GM13976 (cell line): ENCODE measurements around the gene SLC30A1.

ENCODE experiments used
- DNase-seq: peaks from one replicate; pipeline ENCODE4 v3.0.0; 2012; ENCODE audit warnings: low spot score
- in situ Hi-C: fragments of 300-500 bp; cut with MboI; formaldehyde crosslinking; loops from one replicate; pipeline ENCODE4 v1.12.0; 2022; ENCODE audit warnings: low sequenced_read_pairs, mixed read lengths, inconsistent platforms; ENCODE audit not compliant: unreplicated experiment
- TF ChIP-seq, protein P1 (sequence below): IDR thresholded peaks from 2 replicates; pipeline ENCODE4 v1.5.1; 2012; ENCODE audit warnings: borderline replicate concordance, mild to moderate bottlenecking; ENCODE audit not compliant: insufficient read depth; ENCODE audit errors: extremely low read depth, missing control alignments, control extremely low read depth

SLC30A1 gene

DNA sequence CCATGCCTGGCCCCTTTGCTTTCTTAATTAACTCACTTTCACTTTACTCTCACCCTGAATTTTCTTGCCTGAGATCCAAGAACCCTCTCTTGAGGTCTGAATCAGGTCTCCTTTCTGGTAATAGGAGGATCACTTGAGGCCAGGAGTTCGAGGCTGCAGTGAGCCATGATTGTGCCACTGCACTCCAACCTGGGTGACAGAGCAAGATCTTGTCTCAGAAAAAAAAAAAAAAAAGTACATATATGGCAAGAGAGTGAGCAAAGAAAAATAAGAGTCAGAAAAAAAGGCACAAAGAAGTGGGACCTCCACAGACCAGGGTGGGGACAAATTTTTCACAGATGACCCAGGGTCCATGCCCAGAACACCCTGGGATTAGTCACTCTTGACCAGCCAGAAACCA is 52.9 kb downstream of the SLC30A1 start:
- no peak for DNase-seq
- in situ Hi-C loops = no loop called here
- TF ChIP-seq, protein P1, sequence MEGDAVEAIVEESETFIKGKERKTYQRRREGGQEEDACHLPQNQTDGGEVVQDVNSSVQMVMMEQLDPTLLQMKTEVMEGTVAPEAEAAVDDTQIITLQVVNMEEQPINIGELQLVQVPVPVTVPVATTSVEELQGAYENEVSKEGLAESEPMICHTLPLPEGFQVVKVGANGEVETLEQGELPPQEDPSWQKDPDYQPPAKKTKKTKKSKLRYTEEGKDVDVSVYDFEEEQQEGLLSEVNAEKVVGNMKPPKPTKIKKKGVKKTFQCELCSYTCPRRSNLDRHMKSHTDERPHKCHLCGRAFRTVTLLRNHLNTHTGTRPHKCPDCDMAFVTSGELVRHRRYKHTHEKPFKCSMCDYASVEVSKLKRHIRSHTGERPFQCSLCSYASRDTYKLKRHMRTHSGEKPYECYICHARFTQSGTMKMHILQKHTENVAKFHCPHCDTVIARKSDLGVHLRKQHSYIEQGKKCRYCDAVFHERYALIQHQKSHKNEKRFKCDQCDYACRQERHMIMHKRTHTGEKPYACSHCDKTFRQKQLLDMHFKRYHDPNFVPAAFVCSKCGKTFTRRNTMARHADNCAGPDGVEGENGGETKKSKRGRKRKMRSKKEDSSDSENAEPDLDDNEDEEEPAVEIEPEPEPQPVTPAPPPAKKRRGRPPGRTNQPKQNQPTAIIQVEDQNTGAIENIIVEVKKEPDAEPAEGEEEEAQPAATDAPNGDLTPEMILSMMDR = no peak

DNA sequence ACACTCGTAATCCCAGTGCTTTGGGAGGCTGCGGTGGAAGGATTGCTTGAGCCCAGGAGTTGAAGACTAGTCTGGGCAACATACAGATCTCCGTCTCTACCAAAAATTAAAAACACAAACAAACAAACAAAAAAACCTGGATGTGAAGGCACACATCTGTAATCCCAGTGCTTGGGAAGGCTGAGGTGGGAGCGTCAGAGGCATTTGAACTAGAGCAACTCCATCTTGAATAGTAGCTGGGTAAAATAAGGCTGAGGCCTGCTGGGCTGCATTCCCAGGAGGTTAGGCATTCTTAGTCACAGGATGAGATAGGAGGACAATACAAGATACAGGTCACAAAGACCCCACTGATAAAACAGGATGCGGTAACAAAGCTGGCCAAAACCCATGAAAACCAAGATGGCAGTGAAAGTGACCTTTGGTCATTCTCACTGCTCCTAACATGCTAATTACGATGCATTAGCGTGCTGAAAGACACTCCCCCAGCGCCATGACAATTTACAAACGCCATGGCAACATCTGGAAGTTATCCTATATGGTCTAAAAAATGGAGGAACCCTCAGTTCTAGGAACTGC is 53.8 kb downstream of the SLC30A1 start:
- DNase-seq = no peak
- in situ Hi-C loops = no loop called here
- TF ChIP-seq, protein P1 = no peak

DNA sequence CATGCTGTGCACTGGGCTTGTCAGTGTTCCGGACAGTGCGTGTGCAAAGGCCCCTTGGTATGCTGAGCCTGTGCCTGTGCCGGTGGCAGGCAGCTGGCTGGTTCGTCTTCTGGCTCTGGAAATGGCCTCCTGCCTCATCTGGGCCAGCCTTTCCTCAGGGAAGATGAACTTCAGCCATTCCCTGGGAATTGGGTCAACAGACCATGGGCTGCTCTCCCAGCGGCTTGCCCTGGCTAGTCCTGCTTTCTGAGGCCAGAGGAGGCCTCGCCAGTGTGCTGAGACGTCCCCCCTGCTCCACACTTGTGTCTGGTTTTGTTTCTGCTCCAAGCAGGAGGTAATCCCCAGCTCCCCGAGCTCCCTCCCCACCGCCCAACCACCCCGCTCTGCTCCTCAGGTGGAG is 54.4 kb downstream of the SLC30A1 start:
- DNase-seq = no peak
- TF ChIP-seq, protein P1 = no peak
- in situ Hi-C loops = no loop called here

DNA sequence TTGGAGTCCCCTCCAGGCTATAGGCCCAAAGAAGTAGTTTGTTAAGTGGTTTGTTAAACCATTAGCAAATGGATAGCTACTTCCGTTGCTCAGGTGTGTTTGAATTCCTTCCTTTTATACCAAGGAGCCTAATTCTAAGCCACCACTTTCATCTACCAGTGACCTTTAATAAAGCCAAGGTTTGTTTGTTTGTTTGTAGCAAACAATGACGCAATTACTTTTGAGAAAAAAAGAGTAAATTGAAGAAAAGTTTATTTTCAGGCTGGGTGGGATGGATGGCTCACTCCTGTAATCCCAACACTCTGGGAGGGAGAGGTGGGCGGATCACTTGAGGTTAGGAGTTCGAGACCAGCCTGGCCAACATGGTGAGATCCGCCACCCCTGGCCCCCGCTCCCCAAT is 56.2 kb downstream of the SLC30A1 start:
- TF ChIP-seq, protein P1 = no peak
- in situ Hi-C loops = no loop called here
- no peak for DNase-seq
